SK-N-SH treated with all-trans-retinoic acid at 6 μM for 48 hours (cell line): Measurements from ENCODE around the gene RGS10.

Source experiments
- CREB5 ChIP-seq: fragments of 250-450 bp; sonication (Bioruptor Pico); IDR thresholded peaks from 2 replicates; pipeline ENCODE4 v1.5.1; 2020; ENCODE audit warnings: low read depth, mild to moderate bottlenecking, moderate library complexity
- GLIS3 ChIP-seq: fragments of 250-450 bp; sonication (Bioruptor Pico); IDR thresholded peaks from 2 replicates; pipeline ENCODE4 v1.5.0; 2020; ENCODE audit warnings: mild to moderate bottlenecking, moderate library complexity
- OSR1 ChIP-seq: fragments of 250-450 bp; sonication (Bioruptor Pico); IDR thresholded peaks from 2 replicates; pipeline ENCODE4 v1.8.0; 2022; ENCODE audit warnings: moderate library complexity, mild to moderate bottlenecking, inconsistent platforms
- PATZ1 ChIP-seq: fragments of 250-450 bp; sonication (Bioruptor Pico); IDR thresholded peaks from 2 replicates; pipeline ENCODE4 v1.8.0; 2020; ENCODE audit warnings: mild to moderate bottlenecking, moderate library complexity, borderline replicate concordance
- RARB ChIP-seq: fragments of 250-450 bp; sonication (Bioruptor Pico); IDR thresholded peaks from 2 replicates; pipeline ENCODE4 v1.8.0; 2021; ENCODE audit warnings: mild to moderate bottlenecking, moderate library complexity
- SNAI2 ChIP-seq: fragments of 250-450 bp; sonication (Bioruptor Pico); IDR thresholded peaks from 2 replicates; pipeline ENCODE4 v1.5.0; 2020; ENCODE audit warnings: mild to moderate bottlenecking, moderate library complexity
- TOX ChIP-seq: fragments of 250-450 bp; sonication (Bioruptor Pico); IDR thresholded peaks from 2 replicates; pipeline ENCODE4 v1.8.0; 2021; ENCODE audit warnings: mild to moderate bottlenecking, moderate library complexity, borderline replicate concordance

- TF ChIP-seq RARB (no peak), TOX (CRISPR knock-in tag) (no peak), GLIS3 (CRISPR knock-in tag) (no peak), OSR1 (no peak), PATZ1 (CRISPR knock-in tag) (no peak), CREB5 (CRISPR knock-in tag) (no peak), SNAI2 (CRISPR knock-in tag) (no peak)
Measured at GRCh38 chr10:119483001-119483400, 59.5 kb downstream of the RGS10 start.
